GM10847 (cell line): ENCODE measurements around the gene ART1.

Source experiments
- POLR2A ChIP-seq: IDR thresholded peaks from 2 replicates; pipeline ENCODE4 v1.6.1; 2011; ENCODE audit not compliant: insufficient read length; ENCODE audit errors: extremely low read depth

The ART1 gene

GRCh38 chr11:3644817-3645235 is at the start of gene ART1:
Gene ART1 (plus strand): TSS chr11:3645128. CDS start chr11:3659214, 14,086 bp downstream.
- TF ChIP-seq POLR2A, result no peak

- TF ChIP-seq POLR2A, result no peak
Measured at GRCh38 chr11:3604167-3604566, 40.8 kb upstream of the ART1 start.

GRCh38 chr11:3605283-3605662 is 39.7 kb upstream of the ART1 start:
- no peak for TF ChIP-seq POLR2A

GRCh38 chr11:3605771-3606203 is 39.1 kb upstream of the ART1 start:
- no peak for TF ChIP-seq POLR2A

GRCh38 chr11:3609416-3610265 is 35.3 kb upstream of the ART1 start:
- TF ChIP-seq POLR2A, result no peak

- no peak for TF ChIP-seq POLR2A
Measured at GRCh38 chr11:3610846-3611245, 34.1 kb upstream of the ART1 start.

GRCh38 chr11:3611976-3612678 is 32.8 kb upstream of the ART1 start:
- TF ChIP-seq POLR2A, result no peak

GRCh38 chr11:3613998-3614741 is 30.8 kb upstream of the ART1 start:
- TF ChIP-seq POLR2A, result no peak

GRCh38 chr11:3614742-3615171 is 30.2 kb upstream of the ART1 start:
- no peak for TF ChIP-seq POLR2A

GRCh38 chr11:3615998-3616397 is 28.9 kb upstream of the ART1 start:
- TF ChIP-seq POLR2A, result no peak

GRCh38 chr11:3616721-3617460 is 28.0 kb upstream of the ART1 start:
- TF ChIP-seq POLR2A, result no peak

- no peak for TF ChIP-seq POLR2A
Measured at GRCh38 chr11:3617990-3618389, 26.9 kb upstream of the ART1 start.

GRCh38 chr11:3622521-3622920 is 22.4 kb upstream of the ART1 start:
- TF ChIP-seq POLR2A, result no peak

GRCh38 chr11:3623121-3623520 is 21.8 kb upstream of the ART1 start:
- no peak for TF ChIP-seq POLR2A
